ENCODE results near the gene FGF4.

The FGF4 gene, protein sequence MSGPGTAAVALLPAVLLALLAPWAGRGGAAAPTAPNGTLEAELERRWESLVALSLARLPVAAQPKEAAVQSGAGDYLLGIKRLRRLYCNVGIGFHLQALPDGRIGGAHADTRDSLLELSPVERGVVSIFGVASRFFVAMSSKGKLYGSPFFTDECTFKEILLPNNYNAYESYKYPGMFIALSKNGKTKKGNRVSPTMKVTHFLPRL

DNA sequence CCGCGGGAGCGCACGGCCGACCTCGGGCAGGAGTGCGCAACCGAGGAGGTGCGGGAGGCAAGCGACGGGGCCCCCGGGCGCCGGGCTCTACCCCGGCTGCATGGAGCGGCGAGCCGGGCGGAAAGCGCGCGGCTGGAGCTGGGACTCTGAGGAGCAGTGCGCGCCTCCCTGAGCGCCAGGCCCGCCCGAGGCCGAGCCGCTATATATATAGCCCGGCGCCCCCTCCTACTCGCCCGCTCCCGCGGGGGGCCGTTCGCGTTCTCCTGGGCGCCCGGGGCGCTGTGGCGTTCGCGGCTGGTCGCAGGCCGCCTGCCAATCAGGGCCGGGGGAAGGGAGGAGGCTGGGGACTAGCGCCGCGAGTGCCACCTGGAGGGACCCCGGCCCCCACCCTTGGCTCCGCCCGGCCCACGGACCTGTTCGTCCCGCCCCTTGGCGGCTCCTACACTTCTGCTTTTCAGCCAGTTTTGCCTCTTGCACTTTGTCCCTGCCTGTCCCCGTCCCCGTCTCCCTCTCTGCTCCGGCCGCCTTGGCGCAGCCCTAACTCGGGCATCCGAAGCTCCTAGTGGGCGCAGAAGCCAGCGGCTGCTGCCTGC, at the start of gene FGF4:
Gene FGF4 (minus strand): TSS at position 179 of the 593 bp plus-strand sequence. CDS start 257 bp downstream, outside the sequence.
- no peak for DNase-seq (ENCODE audit: low read depth in 2 of 2)

DNA sequence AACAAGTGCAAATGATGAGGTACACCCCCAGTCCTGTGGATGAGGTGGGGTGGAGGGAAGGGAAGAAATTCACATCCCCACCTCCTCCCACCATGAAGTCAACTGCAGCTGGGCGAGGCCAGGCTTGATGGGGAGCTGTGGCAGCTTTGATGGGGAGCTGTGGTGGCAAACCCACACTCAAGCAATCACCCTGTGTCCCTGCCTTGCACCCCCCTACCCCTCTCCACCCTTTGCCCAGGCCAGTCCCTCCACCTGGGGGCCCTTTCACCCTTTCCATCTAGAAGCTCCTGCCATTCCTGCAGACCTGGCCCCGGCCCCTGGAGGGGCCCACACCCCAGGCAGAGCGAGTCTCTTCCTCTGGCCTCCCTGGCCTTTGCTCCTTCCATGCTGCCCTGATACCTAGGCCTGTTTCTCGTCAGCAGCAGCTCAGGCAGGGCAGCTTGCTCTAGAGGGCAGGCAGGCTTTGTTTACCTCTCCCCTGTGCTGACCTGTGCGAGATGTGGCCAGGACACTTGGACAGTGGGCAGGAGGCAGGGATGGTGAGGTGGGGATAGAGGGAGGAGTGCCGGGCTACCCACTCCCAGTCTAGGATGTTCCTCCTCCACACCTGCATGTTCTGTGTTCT, 48.6 kb upstream of the FGF4 start:
- no peak for DNase-seq (ENCODE audit: low read depth in 2 of 2)

DNA sequence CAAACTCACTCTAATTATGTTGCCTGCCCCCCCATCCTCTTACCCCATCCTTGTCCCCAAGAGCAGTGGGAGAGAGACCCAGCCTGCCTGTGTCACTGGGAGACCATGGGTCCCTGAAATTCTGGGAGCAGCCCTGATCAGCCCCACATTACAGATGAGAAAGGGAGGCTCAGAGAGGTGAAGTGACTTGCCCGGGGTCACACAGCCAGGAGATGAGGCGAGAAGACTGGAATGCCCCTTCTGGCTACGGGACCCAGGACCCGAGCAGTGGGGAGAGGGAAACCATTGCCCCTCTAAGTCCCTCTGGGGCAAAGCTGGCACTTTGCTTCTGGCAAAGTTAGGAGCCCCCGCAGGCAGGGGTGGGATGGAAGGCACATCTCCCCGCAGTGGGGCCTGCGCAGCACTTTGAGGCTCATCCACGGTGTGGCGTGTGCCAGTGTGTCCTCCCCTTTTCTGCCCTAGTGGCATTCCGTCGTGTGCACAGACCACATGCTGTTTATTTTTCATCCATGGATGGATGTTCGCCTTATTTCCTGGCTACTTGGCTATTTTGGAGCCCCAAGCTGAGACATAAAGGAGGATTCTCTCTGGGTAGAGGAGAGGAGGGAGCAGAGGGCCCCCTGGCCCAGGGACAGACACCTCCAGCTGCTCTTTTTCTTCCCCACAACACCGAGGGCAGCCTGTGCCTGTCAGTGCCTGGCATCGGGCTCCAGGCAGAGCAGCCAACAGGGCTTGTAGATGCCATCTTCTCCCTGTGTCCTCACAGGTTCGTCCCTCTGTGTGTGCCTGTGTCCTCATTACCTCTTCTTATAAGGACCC, 47.7 kb upstream of the FGF4 start:
- no peak for DNase-seq (ENCODE audit: low read depth in 2 of 2)

DNA sequence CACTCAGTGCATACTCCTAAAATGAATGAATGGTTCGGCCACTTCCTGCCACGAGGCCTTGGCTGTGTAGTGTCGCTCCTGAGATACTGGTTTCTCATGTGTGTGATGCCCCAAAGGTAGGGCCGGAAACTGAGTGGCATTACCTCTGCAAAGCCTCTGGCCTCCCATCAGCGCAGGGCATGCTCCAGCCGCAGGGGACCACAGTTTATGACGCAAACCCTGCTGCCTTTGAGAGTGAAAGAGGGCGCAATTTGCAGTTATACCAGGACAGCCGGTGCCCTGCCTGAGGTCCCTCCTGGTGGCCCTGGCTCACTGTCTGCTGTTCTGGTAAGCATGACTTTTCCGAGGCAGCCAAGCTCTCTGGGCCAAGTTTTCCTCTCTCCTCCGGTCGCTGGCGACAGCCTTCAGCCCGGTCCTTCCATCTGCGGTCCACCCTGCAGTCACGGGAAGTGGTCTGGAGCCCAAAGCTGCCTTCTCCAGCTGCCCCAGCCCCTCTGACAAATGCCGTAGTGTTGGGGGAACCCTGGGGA, 46.4 kb upstream of the FGF4 start:
- DNase-seq (ENCODE audit: low read depth in 2 of 2): no peak

DNA sequence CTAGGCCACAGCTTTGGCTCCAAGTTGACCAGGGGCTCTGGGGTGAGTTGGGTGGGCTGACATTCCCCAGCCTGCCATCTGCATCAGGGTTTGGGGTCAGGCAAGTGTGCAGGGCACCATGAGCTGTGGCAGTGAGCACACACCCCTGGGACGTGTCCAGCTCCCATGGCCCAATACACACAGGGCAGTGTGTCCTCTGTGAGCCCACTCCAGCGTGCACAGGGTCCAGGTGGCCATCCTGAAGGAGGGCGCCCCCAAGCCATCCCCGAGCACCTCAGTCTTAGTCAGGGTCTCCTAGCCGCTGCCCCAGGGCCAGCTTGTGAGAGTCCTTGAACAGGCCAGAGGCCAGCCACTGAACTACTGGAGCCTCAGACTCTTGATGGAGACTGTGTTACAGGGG, 45.3 kb upstream of the FGF4 start:
- DNase-seq (ENCODE audit: low read depth in 2 of 2): no peak

DNA sequence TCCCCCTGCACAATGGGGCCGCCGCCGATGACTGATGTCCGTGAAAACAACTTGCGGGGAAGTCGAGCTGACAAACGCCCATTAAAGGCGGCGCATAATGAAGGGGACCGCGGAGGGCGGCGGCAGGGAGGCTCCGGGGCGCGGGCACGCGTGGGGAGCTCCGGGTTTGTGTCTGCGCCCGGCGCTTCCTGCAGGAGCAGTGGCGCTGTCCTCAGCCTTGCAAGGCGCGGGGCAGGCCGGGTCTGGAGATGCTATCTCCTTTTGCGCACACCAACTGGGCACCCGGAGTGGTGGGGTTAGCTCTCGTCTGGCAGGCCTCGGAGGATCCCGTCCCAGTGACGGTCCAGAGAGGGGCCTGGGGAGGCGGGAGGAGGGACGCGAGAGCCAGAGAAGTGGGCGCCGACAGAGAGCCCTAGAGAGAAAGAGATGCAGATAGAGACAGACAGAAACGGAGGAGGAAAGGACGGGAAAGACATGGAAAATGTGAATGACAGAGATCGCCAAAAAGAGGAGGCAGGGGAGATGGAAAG, 44.5 kb upstream of the FGF4 start:
- no peak for DNase-seq (ENCODE audit: low read depth in 2 of 2)

DNA sequence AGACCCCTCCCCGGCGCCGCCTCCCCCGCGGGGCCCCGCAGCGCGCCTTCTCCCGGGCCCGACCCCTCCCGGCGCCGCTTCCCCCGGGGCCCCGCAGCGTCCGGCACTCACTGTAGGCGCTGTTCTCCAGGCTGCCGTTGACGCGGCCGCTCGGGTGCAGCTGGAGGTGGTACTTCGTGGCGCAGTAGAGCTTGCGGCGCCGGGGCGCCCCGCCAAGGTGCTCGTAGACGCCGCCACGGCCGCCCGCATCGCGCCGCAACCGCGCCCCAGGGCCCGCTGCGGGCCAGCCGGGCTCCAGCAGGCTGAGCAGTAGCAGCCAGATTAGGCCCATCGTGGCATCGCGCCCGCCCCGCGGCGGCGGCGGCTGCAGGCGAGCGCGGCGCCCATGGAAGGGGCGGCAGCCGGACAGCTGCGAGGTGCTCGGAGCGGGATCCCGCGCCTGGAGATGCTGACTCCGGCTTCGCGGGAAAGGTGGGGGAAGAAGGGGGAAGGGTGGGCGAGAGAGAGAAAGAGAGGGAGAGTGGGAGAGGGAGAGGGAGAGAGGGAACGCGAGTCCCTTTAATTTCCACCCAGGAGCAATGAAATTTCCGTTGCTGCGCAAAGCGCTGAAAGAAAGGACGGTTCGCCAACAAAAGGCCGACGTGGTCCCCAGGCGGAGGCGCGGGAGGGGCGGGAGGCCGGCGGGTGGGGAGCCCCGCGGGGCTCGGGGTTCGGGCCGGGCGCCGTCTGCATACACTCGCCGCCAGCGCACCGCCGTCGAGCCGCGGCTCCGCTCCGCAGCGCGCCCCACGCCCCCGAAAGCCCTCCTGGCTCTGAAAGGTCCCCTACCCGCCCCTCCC, 43.7 kb upstream of the FGF4 start, which contains the start of gene FGF3:
Gene FGF3 (minus strand): TSS at position 814 of the 839 bp plus-strand sequence. CDS start 483 bp downstream, at position 331.
- DNase-seq (ENCODE audit: low read depth in 2 of 2): no peak

DNA sequence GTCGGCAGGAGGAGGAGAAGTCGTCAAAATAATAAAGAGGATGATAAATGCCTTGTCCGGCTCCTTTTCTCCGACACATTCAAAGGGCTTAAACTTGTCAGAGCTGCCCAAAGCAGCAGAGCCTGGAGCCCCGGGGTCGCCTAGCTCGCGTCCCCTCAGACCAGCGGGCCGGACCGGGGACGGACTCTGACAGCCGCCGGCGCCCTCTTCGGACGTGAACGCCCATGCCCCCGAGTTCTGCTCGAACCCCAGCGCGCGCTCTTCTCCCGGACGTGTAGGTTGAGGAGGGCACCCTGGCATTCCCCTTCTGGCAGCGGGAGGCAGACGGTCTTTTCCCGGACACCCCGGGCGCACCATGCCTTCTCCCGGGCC, 43.1 kb upstream of the FGF4 start:
- no peak for DNase-seq (ENCODE audit: low read depth in 2 of 2)

DNA sequence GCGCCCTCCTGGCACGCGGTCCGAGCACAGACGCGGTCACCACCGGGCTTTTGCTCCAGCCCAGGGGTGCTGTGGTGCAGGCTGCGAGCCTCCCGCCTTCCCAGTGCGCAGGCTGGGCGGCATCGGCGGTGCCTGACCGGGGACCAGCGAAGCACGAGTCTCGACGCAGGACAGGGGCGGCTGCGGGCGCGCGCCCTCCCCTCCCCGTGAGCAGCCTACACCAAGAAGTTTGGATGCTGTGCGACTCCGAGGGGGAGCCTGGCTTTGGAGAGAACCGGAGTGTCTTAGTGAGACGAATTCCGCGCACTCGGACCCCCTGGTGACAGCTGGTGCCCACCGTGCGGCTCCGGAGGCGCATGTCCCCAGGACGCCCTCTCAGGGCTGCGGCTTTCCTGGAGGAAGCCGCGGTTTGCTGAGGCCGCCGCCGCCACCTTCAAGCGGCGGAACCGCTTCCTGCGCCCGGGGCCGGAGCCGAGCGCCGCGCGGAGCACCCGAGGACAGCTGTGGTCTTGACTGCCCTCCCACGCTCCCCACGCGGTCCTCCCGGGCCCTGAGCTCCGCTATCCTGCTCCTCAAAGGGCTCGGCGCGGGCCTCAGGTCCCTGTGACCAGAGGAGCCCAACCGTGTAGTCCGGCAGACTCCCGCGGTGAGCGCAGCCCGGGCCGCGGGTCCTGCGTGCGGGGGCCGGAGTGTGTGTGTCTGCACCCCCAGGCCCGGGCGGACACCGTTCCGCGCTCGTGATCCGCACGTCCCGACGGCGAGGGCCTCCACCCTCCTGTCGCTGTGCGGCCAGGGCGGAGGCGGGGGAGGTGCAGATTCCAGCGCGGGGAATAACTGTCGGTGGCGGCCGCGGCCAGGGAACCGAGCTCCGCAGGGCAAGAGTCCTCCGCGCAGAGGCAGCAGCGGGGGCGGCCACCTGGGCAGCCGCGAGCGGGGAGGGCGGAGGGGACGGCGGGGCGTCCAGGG, 42.4 kb upstream of the FGF4 start:
- DNase-seq (ENCODE audit: low read depth in 2 of 2): no peak

DNA sequence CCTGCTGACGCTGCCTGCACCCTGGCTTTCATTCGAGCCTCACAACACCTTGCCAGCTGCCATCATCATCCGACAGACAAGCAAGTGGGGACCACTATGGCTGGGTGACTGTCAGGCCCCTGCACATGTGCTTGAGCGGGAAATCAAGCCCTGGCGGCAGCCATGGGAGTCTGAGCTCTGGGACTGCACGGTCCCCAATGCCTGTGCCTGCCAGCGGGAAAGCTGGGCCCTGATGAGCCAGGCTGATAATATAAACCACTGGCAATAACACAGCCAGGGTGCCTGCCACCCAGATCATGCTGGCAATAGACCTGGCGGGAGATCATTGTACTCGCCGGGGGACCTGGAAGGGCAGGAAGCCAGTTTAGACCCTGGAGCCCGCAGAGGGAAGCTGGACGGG, 41.5 kb upstream of the FGF4 start:
- no peak for DNase-seq (ENCODE audit: low read depth in 2 of 2)

DNA sequence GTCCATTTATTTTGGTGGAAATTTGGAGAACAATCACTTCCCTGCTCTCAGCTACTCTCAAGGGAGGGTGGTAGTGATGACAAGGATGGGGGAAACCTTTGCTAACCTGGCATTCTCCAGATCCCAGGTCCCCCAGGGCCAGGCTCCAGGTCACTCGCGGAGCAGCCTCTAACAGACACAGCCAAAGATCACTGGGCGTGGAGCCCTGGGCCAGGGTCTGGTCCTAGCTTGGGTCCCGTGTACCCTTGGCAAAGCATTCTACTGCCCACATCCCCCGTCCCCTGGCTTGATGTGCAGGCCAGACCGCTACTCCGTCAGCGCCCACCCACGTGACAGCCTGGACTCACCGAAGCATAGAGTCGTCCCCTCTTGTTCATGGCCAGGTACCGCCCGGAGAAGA, 40.8 kb upstream of the FGF4 start:
- DNase-seq (ENCODE audit: low read depth in 2 of 2): no peak

DNA sequence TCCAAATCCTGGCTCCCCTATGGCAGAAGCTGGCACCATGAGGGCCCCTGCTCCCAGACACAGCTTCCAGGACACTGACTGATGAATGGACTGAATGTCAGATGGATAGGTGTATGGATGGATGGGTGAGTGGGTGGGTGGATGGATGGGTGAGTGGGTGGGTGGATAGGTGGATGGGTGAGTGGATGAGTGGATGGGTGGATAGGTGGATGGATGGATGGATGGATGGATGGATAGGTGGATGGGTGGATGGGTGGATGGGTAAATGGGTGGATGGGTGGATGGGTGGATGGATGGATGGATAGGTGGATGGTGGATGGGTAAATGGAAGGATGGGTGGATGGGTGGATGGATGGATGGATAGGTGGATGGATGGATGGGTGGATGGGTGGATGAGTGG, 39.8 kb upstream of the FGF4 start:
- DNase-seq (ENCODE audit: low read depth in 2 of 2): no peak

DNA sequence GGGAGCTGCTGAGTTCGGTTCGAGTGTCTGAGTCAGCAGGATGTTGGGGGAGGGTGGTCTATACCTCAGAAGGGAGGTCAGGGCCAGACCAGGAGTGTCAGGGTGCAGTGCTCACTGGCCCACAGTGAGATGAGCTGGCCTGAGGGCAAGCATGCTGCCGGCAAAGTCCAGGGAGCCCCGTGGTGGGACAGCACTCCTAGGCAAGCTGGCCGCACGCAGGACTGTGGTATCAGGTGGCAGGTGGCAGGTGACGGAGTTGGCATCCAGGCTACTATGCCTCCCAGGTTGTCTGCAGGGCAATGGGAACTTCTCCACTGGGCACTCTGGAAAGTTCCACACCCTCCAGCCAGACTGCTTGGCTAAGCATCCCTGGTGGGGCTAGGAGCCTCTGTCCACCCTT, 39.3 kb upstream of the FGF4 start:
- DNase-seq (ENCODE audit: low read depth in 2 of 2): no peak

DNA sequence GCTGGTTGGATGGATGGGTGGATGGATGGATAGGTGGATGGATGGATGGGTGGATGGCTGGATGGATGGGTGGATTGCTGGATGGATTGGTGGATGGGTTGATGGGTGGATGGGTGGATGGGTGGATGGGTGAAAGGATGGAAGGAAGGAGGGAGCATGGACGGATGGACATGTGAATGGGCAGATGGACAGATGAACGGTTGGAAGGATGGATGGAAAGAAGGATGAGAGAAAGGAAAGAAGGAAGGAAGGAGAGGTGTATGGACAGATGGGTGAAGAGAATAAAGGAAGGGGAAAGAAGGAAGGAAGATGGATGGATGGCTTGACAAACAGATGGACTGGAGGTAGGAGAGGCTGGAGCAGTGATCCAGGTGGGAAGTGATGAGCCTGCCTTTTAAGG, 38.7 kb upstream of the FGF4 start:
- no peak for DNase-seq (ENCODE audit: low read depth in 2 of 2)

DNA sequence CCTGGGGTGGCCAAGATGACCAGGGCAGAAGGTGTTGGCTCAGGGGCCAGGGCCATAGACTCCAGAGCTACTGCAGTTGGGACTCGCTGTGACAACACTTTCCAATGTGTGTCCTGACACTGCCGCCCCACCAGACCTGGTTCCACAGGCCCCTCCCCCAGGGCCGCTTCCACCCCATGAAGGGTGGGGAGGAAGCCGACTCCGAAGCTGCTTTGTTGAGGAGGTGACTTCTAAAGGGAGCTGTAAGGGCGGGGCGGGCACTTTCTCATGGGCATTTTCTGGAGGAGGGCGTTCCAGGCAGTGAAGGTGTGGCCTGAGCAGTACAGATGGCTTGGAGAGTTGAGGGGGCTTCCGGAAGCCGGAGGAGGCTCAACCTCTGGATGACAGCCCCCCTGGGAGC, 37.8 kb upstream of the FGF4 start:
- DNase-seq (ENCODE audit: low read depth in 2 of 2): no peak

DNA sequence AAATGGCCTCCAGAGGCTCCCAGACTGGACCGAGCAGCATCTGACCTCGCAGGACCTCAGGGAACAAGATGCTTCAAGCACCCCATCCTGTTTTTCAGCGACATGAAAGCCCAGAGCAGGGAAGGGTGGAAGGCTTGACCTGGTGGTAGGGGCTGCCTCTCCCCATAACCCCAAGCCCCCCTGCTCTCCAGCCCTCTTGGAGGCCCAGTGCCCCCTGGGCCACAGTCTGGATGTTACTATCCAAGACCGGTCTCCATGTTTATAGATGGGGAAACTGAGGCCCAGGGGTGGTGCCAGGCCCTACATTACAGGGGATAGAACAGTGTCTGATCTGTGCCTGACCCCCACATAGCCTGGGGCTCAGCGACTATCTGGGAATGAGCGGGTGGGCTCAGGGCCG, 37.1 kb upstream of the FGF4 start:
- DNase-seq (ENCODE audit: low read depth in 2 of 2): no peak

DNA sequence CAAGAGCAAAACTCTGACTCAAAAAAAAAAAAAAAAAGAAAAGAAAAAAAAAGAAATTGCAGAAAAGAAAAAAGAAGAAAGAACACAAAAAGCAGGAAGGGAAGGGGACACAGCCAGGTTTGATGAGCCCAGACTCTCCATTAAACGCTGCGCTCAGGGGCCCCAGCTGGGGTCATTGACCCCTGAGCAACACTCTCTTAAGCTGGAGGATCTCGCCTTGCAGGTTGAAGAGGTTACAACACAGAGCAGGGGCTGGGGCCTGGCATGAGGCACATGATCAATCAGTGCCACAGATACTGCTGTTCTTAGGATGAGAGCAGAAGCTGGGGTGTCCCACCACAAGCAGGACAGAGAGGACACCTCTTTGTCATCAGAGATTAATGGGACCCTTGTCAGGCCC, 36.3 kb upstream of the FGF4 start:
- DNase-seq (ENCODE audit: low read depth in 2 of 2): no peak

DNA sequence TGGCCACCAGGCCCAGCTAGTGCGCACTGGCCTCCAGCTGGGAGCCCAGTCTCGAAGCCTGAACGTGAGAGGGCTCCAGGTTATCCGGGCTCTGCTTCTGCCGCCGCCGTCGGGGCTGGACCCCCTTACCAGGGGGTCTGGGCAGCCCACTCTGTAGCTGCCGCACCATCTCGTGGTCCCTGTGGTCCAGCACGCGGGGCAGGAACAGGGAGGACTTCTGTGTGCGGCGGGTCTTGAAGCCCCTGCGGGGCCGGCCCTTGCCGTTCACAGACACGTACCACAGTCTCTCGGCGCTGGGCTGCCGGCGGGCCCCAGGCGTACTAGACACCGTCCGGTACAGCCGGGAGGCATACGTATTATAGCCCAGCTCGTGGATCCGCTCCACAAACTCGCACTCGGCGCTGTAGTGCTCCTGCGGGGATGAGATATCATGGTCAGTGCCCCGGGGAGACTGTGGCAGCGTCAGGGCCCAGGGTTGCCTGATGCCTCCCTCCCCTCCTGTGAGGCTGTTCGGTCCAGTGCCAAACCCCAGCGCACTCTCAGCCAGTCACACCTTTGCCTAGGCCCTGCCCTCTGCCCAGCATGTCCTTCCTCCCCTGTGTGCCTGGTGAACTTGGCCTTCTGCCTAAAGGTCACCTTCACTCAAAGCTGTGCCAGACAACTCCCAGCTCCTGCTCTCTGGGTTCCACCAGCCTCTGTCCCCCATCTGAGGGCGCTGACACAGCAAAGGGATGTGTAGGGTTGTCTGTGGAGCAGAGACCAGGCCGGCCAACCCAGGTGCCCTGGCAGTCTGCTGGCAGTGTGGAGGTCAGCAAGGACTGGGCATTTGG, 35.4 kb upstream of the FGF4 start:
- DNase-seq (ENCODE audit: low read depth in 2 of 2): no peak

DNA sequence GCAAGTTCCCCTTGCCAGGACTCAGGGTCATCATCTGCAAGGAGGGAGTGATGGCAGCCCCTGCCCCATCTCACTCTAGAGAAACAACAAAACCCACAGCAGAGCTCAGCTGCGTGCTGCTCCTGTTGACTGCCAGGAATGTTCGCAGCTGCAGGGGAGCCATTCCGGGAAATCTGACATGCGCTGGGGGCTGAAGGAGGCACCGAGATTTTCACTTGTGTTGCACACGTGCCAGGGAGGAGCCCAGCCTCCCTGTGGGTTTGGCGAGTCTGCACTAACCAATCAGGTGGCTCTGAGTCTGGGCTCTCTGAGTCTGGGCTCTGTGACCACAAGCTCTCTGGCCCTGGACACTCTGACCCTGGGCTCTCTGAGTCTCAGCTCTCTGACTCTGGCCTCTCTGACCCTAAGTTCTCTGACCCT, 33.5 kb upstream of the FGF4 start:
- DNase-seq (ENCODE audit: low read depth in 2 of 2): no peak
